ENCODE results near the gene RNF169.

Gene RNF169

GRCh38 chr11:74719011-74719410 lies 29.6 kb upstream of the RNF169 start:
- TF ChIP-seq ZNF274 (IDR thresholded peaks at IDR 0.05; ENCODE audit: low read depth, low read length): no peak
- no peak overlapping the region for H3K4me3 ChIP-seq (ENCODE audit: low read length)

- no peak overlapping the region for H3K4me3 ChIP-seq (ENCODE audit: low read length)
- no peak for TF ChIP-seq ZNF274 (IDR thresholded peaks at IDR 0.05; ENCODE audit: low read depth, low read length)
Measured at GRCh38 chr11:74720596-74721478, 27.8 kb upstream of the RNF169 start.

GRCh38 chr11:74721479-74721835 lies 27.2 kb upstream of the RNF169 start:
- TF ChIP-seq ZNF274 (IDR thresholded peaks at IDR 0.05; ENCODE audit: low read depth, low read length): no peak
- H3K4me3 ChIP-seq (ENCODE audit: low read length): no peak overlapping the region

- no peak for TF ChIP-seq ZNF274 (IDR thresholded peaks at IDR 0.05; ENCODE audit: low read depth, low read length)
- H3K4me3 ChIP-seq (ENCODE audit: low read length): no peak overlapping the region
Measured at GRCh38 chr11:74723511-74723910, 25.1 kb upstream of the RNF169 start.

GRCh38 chr11:74725701-74726100 lies 22.9 kb upstream of the RNF169 start:
- no peak overlapping the region for H3K4me3 ChIP-seq (ENCODE audit: low read length)
- no peak for TF ChIP-seq ZNF274 (IDR thresholded peaks at IDR 0.05; ENCODE audit: low read depth, low read length)

GRCh38 chr11:74726547-74727182 lies 22.0 kb upstream of the RNF169 start:
- no peak overlapping the region for H3K4me3 ChIP-seq (ENCODE audit: low read length)
- TF ChIP-seq ZNF274 (IDR thresholded peaks at IDR 0.05; ENCODE audit: low read depth, low read length): no peak

- TF ChIP-seq ZNF274 (IDR thresholded peaks at IDR 0.05; ENCODE audit: low read depth, low read length): no peak
- no peak overlapping the region for H3K4me3 ChIP-seq (ENCODE audit: low read length)
Measured at GRCh38 chr11:74729397-74729796, 19.3 kb upstream of the RNF169 start.

- TF ChIP-seq ZNF274 (IDR thresholded peaks at IDR 0.05; ENCODE audit: low read depth, low read length): no peak
- no peak overlapping the region for H3K4me3 ChIP-seq (ENCODE audit: low read length)
Measured at GRCh38 chr11:74730571-74731260, 17.9 kb upstream of the RNF169 start.

GRCh38 chr11:74731301-74732094 lies 17.2 kb upstream of the RNF169 start, which contains the start of gene CHRDL2:
Gene CHRDL2, minus strand, starts transcription at chr11:74731426. Its CDS starts 538 bp downstream, at chr11:74730888.
- H3K4me3 ChIP-seq (ENCODE audit: low read length): no peak within 1 kb of the TSS
- no peak for TF ChIP-seq ZNF274 (IDR thresholded peaks at IDR 0.05; ENCODE audit: low read depth, low read length)

- TF ChIP-seq ZNF274 (IDR thresholded peaks at IDR 0.05; ENCODE audit: low read depth, low read length): no peak
- H3K4me3 ChIP-seq (ENCODE audit: low read length): no peak overlapping the region
Measured at GRCh38 chr11:74734559-74734925, 14.1 kb upstream of the RNF169 start.

- no peak overlapping the region for H3K4me3 ChIP-seq (ENCODE audit: low read length)
- TF ChIP-seq ZNF274 (IDR thresholded peaks at IDR 0.05; ENCODE audit: low read depth, low read length): no peak
Measured at GRCh38 chr11:74735365-74735928, 13.2 kb upstream of the RNF169 start.

- no peak overlapping the region for H3K4me3 ChIP-seq (ENCODE audit: low read length)
- no peak for TF ChIP-seq ZNF274 (IDR thresholded peaks at IDR 0.05; ENCODE audit: low read depth, low read length)
Measured at GRCh38 chr11:74736031-74736430, 12.6 kb upstream of the RNF169 start.

GRCh38 chr11:74739546-74740270 lies 8.9 kb upstream of the RNF169 start:
- no peak for TF ChIP-seq ZNF274 (IDR thresholded peaks at IDR 0.05; ENCODE audit: low read depth, low read length)
- H3K4me3 ChIP-seq (ENCODE audit: low read length): no peak overlapping the region

Data from GM08714 (cell line).